Neural crest cell (in vitro differentiated cells): ENCODE data around the gene TTC16. TPM values are rescaled to one million over a fixed set of nuclear protein-coding genes. Genes with fewer than 3 reads are reported as not detected.
A peak's percentile ranks its signal among the peaks of the same experiment; 100 is the strongest.

ENCODE experiments used
- DNase-seq: peaks from one replicate; pipeline ENCODE4 v3.0.0; 2021; ENCODE audit warnings: low read depth, mixed read lengths, low spot score
- H3K27ac Mint-ChIP-seq: one replicate; pipeline ENCODE4 v1.8.0; 2021; ENCODE audit warnings: mild to moderate bottlenecking, mixed read lengths; ENCODE audit not compliant: unreplicated experiment
- H3K27me3 Mint-ChIP-seq: 2 replicates; pipeline ENCODE4 v1.8.0; 2021; ENCODE audit warnings: low read depth, mild to moderate bottlenecking, mixed read lengths
- H3K36me3 Mint-ChIP-seq: 2 replicates; pipeline ENCODE4 v1.8.0; 2021; ENCODE audit warnings: low read depth, mild to moderate bottlenecking, mixed read lengths
- H3K4me1 Mint-ChIP-seq: 2 replicates; pipeline ENCODE4 v1.8.0; 2021; ENCODE audit warnings: mixed read lengths
- H3K4me3 Mint-ChIP-seq: one replicate; pipeline ENCODE4 v1.8.0; 2021; ENCODE audit warnings: mild to moderate bottlenecking, mixed read lengths
- H3K9me3 Mint-ChIP-seq: 2 replicates; pipeline ENCODE4 v1.8.0; 2021; ENCODE audit warnings: mixed read lengths
- CTCF ChIP-seq: fragments of 200-600 bp; sonication (generic); conservative IDR thresholded peaks from 2 replicates; pipeline ENCODE4 v1.5.0; 2021; ENCODE audit warnings: antibody characterized with exemption, mild to moderate bottlenecking
- total RNA-seq: library from RNA; stranded (reverse); gene quantifications from 2 replicates; pipeline ENCODE4 v1.2.1, GENCODE V29; 2021

Gene TTC16
- total RNA-seq, 1 donor from 2014 or later = not detected

- H3K27ac Mint-ChIP-seq = peak overlapping the region; percentile 79
- H3K27me3 Mint-ChIP-seq = no peaks in the 10 kb centered on the region
- peaks cover 8% of the 10 kb centered on the region for H3K36me3 Mint-ChIP-seq
- peaks cover 7% of the 10 kb centered on the region for H3K4me1 Mint-ChIP-seq
- H3K9me3 Mint-ChIP-seq = no peaks in the 10 kb centered on the region
- no peak for DNase-seq
- TF ChIP-seq CTCF = no peak
- no peak overlapping the region for H3K4me3 Mint-ChIP-seq
These were observed 23.8 kb upstream of the TTC16 start for GRCh38 chr9:127692071-127692470.

GRCh38 chr9:127693143-127693542 is 22.7 kb upstream of the TTC16 start:
- TF ChIP-seq CTCF = no peak
- Mint-ChIP-seq H3K36me3 (peaks cover 8% of the 10 kb centered on the region), H3K4me3 (no peak overlapping the region), H3K9me3 (no peaks in the 10 kb centered on the region), H3K4me1 (peaks cover 11% of the 10 kb centered on the region), H3K27ac (no peak overlapping the region), H3K27me3 (no peaks in the 10 kb centered on the region)
- DNase-seq = no peak

- no peak overlapping the region for H3K27ac Mint-ChIP-seq
- peaks cover 8% of the 10 kb centered on the region for H3K36me3 Mint-ChIP-seq
- DNase-seq = no peak
- TF ChIP-seq CTCF = no peak
- peaks cover 11% of the 10 kb centered on the region for H3K4me1 Mint-ChIP-seq
- H3K27me3 Mint-ChIP-seq = no peaks in the 10 kb centered on the region
- H3K4me3 Mint-ChIP-seq = no peak overlapping the region
- H3K9me3 Mint-ChIP-seq = no peaks in the 10 kb centered on the region
These were observed 22.2 kb upstream of the TTC16 start for GRCh38 chr9:127693697-127694096.

GRCh38 chr9:127694890-127695720 is 20.8 kb upstream of the TTC16 start:
- Mint-ChIP-seq H3K4me1 (peaks cover 19% of the 10 kb centered on the region), H3K27me3 (no peaks in the 10 kb centered on the region), H3K27ac (no peak overlapping the region), H3K4me3 (no peak overlapping the region), H3K9me3 (no peaks in the 10 kb centered on the region), H3K36me3 (peaks cover 5% of the 10 kb centered on the region)
- no peak for DNase-seq
- TF ChIP-seq CTCF = no peak

GRCh38 chr9:127697575-127697974 is 18.3 kb upstream of the TTC16 start:
- TF ChIP-seq CTCF = no peak
- Mint-ChIP-seq H3K27ac (no peak overlapping the region), H3K9me3 (no peaks in the 10 kb centered on the region), H3K27me3 (no peaks in the 10 kb centered on the region), H3K4me3 (peak overlapping the region; percentile 21), H3K4me1 (peaks cover 16% of the 10 kb centered on the region), H3K36me3 (no peaks in the 10 kb centered on the region)
- no peak for DNase-seq
